Lung (tissue), 12 donors: ENCODE data around the gene TSPAN19. TPM values are rescaled to one million over a fixed set of nuclear protein-coding genes. Genes with fewer than 3 reads are reported as not detected.
A peak's percentile ranks its signal among the peaks of the same experiment; 100 is the strongest.

Experiments
- ATAC-seq: fragments of 200-7000 bp; cut with Tn5 transposase; one replicate; pipeline ENCODE4 v1.9.1; 2020; ENCODE audit warnings: moderate number of reproducible peaks; ENCODE audit not compliant: insufficient read depth, low FRiP score
- DNase-seq, 3 donors: peaks; one replicate each; pipeline ENCODE4 v3.0.0-alpha.2; 2013 to 2017
- H3K27ac ChIP-seq, 2 donors: one replicate each; pipeline ENCODE4 v1.5.1; 2013; ENCODE audit warnings: mild to moderate bottlenecking in 2 of 2, moderate library complexity in 2 of 2, control low read depth in 1 of 2, inconsistent platforms in 1 of 2, low read depth in 1 of 2, low read length in 1 of 2
- H3K27me3 ChIP-seq, 3 donors: one replicate each; pipeline ENCODE4 v1.5.1; 2013; ENCODE audit warnings: low read length in 2 of 3; ENCODE audit not compliant: control insufficient read depth in 3 of 3, insufficient read depth in 3 of 3
- H3K36me3 ChIP-seq, 4 donors: one replicate each; pipeline ENCODE4 v1.5.1; 2013; ENCODE audit warnings: low read length in 4 of 4, mild to moderate bottlenecking in 1 of 4, moderate library complexity in 1 of 4; ENCODE audit not compliant: control insufficient read depth in 4 of 4, insufficient read depth in 4 of 4
- H3K4me1 ChIP-seq, 5 donors: one replicate each; pipeline ENCODE4 v1.5.1; 2013; ENCODE audit warnings: low read length in 5 of 5, mild to moderate bottlenecking in 2 of 5, moderate library complexity in 1 of 5; ENCODE audit not compliant: control insufficient read depth in 5 of 5, insufficient read depth in 5 of 5
- H3K4me3 ChIP-seq: one replicate; pipeline ENCODE4 v1.5.1; 2013; ENCODE audit warnings: mild to moderate bottlenecking, control low read depth, moderate library complexity
- H3K9ac ChIP-seq, 2 donors: one replicate each; pipeline ENCODE4 v1.5.1; 2013; ENCODE audit warnings: low read length in 2 of 2, control low read depth in 1 of 2; ENCODE audit not compliant: insufficient read depth in 1 of 2
- H3K9me3 ChIP-seq, 4 donors: one replicate each; pipeline ENCODE4 v1.5.1; 2013; ENCODE audit warnings: low read length in 3 of 4, mild to moderate bottlenecking in 1 of 4, moderate library complexity in 1 of 4; ENCODE audit not compliant: control insufficient read depth in 4 of 4, insufficient read depth in 3 of 4
- WGBS, 2 donors: extraction: QIAGEN DNeasy Blood & Tissue Kit; methylation state at CpG; one replicate each; pipeline ENCODE4 v1.1.7; 2013; 5-methylcytosine and 5-hydroxymethylcytosine counted together
- polyA plus RNA-seq, 2 donors: library from polyadenylated mRNA; stranded (reverse); fragments of 200-250 nt; gene quantifications; one replicate each; pipeline ENCODE4 v1.2.1, GENCODE V29; 2013
- total RNA-seq, 2 donors: library from RNA; depleted of rRNA in 1 of 2; stranded (reverse); fragments of >200 nt in 1 of 2; gene quantifications; one replicate each; pipeline ENCODE4 v1.2.1, GENCODE V29; 2014 to 2021
- TF ChIP-seq, protein P1 (sequence below): IDR thresholded peaks from 2 replicates; pipeline ENCODE4 v1.5.1; 2012; ENCODE audit warnings: mild to moderate bottlenecking; ENCODE audit errors: control extremely low read depth, extremely low read depth
- donor health status: control.
- donor health status: control.
- donor health status: Bipolar disorder and iron deficiency.
- donor health status: healthy.
- donor health status: DM: yes; HTN: yes; CAD: no.

The TSPAN19 gene
- total and polyA plus RNA-seq, 4 donors, result 10.5 to 21.5 (median 15.4) TPM

- ATAC-seq (no peak), DNase-seq (peak; percentile 54 to 71 (median 66))
- H3K27me3 ChIP-seq, result no peaks in the 10 kb centered on the region
- no peaks in the 10 kb centered on the region for H3K36me3 ChIP-seq
- H3K27ac ChIP-seq, result no peak overlapping the region
- no peak overlapping the region for H3K9ac ChIP-seq
- TF ChIP-seq, protein P1, sequence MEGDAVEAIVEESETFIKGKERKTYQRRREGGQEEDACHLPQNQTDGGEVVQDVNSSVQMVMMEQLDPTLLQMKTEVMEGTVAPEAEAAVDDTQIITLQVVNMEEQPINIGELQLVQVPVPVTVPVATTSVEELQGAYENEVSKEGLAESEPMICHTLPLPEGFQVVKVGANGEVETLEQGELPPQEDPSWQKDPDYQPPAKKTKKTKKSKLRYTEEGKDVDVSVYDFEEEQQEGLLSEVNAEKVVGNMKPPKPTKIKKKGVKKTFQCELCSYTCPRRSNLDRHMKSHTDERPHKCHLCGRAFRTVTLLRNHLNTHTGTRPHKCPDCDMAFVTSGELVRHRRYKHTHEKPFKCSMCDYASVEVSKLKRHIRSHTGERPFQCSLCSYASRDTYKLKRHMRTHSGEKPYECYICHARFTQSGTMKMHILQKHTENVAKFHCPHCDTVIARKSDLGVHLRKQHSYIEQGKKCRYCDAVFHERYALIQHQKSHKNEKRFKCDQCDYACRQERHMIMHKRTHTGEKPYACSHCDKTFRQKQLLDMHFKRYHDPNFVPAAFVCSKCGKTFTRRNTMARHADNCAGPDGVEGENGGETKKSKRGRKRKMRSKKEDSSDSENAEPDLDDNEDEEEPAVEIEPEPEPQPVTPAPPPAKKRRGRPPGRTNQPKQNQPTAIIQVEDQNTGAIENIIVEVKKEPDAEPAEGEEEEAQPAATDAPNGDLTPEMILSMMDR, result no peak
- no peak overlapping the region for H3K4me3 ChIP-seq
- H3K9me3 ChIP-seq, result no peaks in the 10 kb centered on the region
- no peaks in the 10 kb centered on the region for H3K4me1 ChIP-seq
Observed at GRCh38 chr12:84994426-84994825, 41.7 kb downstream of the TSPAN19 start.

GRCh38 chr12:84986586-84986985 lies 49.5 kb downstream of the TSPAN19 start:
- Histone ChIP-seq H3K4me3 (no peak overlapping the region), H3K27ac (no peak overlapping the region), H3K9me3 (no peaks in the 10 kb centered on the region), H3K4me1 (no peaks in the 10 kb centered on the region), H3K27me3 (no peaks in the 10 kb centered on the region), H3K36me3 (no peaks in the 10 kb centered on the region), H3K9ac (no peak overlapping the region)
- WGBS, 2 donors, result 64 to 69% methylated on average over 3 of the region's 3 CpGs
- TF ChIP-seq, protein P1, result no peak
- DNase-seq (peak; percentile 46 to 76 (median 74)), ATAC-seq (no peak)

GRCh38 chr12:84986117-84986516 lies 50.0 kb downstream of the TSPAN19 start:
- Histone ChIP-seq H3K9ac (no peak overlapping the region), H3K27me3 (no peaks in the 10 kb centered on the region), H3K27ac (no peak overlapping the region), H3K4me3 (no peak overlapping the region), H3K36me3 (no peaks in the 10 kb centered on the region), H3K9me3 (no peaks in the 10 kb centered on the region), H3K4me1 (no peaks in the 10 kb centered on the region)
- DNase-seq, result no peak
- TF ChIP-seq, protein P1, result no peak
- ATAC-seq, result no peak
- 75 to 78% methylated on average over 2 of the region's 2 CpGs for WGBS, 2 donors

DNA sequence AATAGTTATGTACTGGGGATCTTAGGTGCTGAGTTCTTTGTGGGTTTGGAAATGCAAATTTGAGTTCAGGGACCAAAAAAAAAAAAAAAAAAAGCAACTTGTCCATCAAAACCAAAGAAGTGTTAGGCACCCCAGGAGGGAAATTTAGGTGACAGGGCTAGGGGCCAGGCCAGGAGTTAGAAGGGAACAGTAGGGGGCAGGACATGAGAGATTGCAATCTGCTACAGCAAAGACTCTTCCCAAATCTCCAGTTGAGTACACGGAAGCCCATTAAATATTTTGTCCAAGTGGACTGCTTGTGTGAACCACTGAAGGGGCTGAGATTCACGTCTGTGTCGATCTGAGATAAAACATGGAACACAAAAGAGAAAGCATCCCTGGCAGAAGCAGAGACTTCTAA lies 52.8 kb downstream of the TSPAN19 start:
- no peaks in the 10 kb centered on the region for H3K9me3 ChIP-seq
- H3K9ac ChIP-seq, result no peak overlapping the region
- 66 to 67% methylated on average over 3 of the region's 3 CpGs for WGBS, 2 donors
- no peak overlapping the region for H3K27ac ChIP-seq
- DNase-seq, result no peak
- TF ChIP-seq, protein P1, result no peak
- no peak for ATAC-seq
- H3K36me3 ChIP-seq, result no peaks in the 10 kb centered on the region
- H3K4me1 ChIP-seq, result no peaks in the 10 kb centered on the region
- no peaks in the 10 kb centered on the region for H3K27me3 ChIP-seq
- no peak overlapping the region for H3K4me3 ChIP-seq
